HFFc6 (cell line): ENCODE results near the gene ZSCAN21. TPM values are rescaled to one million over a fixed set of nuclear protein-coding genes. Genes with fewer than 3 reads are reported as not detected.

Source experiments
- DNase-seq: peaks from one replicate; pipeline ENCODE4 v3.0.0-alpha.2; 2018
- H3K27ac Mint-ChIP-seq: 2 replicates; pipeline ENCODE4 v1.8.0; 2020; ENCODE audit warnings: mild to moderate bottlenecking, mixed read lengths
- H3K27me3 Mint-ChIP-seq: 2 replicates; pipeline ENCODE4 v1.8.0; 2021; ENCODE audit warnings: mild to moderate bottlenecking, moderate library complexity, mixed read lengths; ENCODE audit not compliant: insufficient read depth
- H3K36me3 Mint-ChIP-seq: 2 replicates; pipeline ENCODE4 v1.8.0; 2021; ENCODE audit warnings: low read depth, mixed read lengths
- H3K4me1 Mint-ChIP-seq: 2 replicates; pipeline ENCODE4 v1.8.0; 2020; ENCODE audit warnings: low read depth, mixed read lengths
- H3K4me3 Mint-ChIP-seq: 2 replicates; pipeline ENCODE4 v1.8.0; 2020; ENCODE audit warnings: mild to moderate bottlenecking, moderate library complexity, mixed read lengths
- H3K9me3 Mint-ChIP-seq: 2 replicates; pipeline ENCODE4 v1.8.0; 2020; ENCODE audit warnings: mild to moderate bottlenecking, mixed read lengths
- CTCF ChIP-seq: fragments of 200-600 bp; sonication (generic); IDR thresholded peaks from 2 replicates; pipeline ENCODE4 v1.5.0; 2021; ENCODE audit warnings: antibody characterized with exemption, mild to moderate bottlenecking
- total RNA-seq, 6 experiments: library from RNA; stranded (reverse); fragmentation: NEBNext Ultra II Directional; extraction: Animal tissue kit (Norgen Biotek cat#: 25700); gene quantifications; 2 replicates in 1 of 6; 3 replicates in 5 of 6; pipeline ENCODE4 v1.2.3, GENCODE V29; 2021

The ZSCAN21 gene
- total RNA-seq, 6 experiments from 2014 or later, result 8.2 to 9.8 (median 9.2) TPM

- Mint-ChIP-seq H3K4me1 (peaks cover 28% of the 10 kb centered on the region), H3K27me3 (no peaks in the 10 kb centered on the region; the same call in 1 of the 2 replicates), H3K9me3 (no peaks in the 10 kb centered on the region), H3K27ac (no peak overlapping the region), H3K4me3 (no peak overlapping the region), H3K36me3 (no peaks in the 10 kb centered on the region)
- no peak for DNase-seq
- TF ChIP-seq CTCF, result no peak
Observed at GRCh38 chr7:100044718-100045117, 4.9 kb upstream of the ZSCAN21 start.

GRCh38 chr7:100048680-100049079 is 894 bp upstream of the ZSCAN21 start:
- Mint-ChIP-seq H3K27ac (peak overlapping the region; percentile 34), H3K4me3 (peak overlapping the region; percentile 27; the same call in 1 of the 2 replicates)
- TF ChIP-seq CTCF, result no peak

GRCh38 chr7:100051611-100052010 is 2.0 kb downstream of the ZSCAN21 start:
- Mint-ChIP-seq H3K27ac (no peak overlapping the region; the same call in 1 of the 2 replicates), H3K4me1 (peaks cover 25% of the 10 kb centered on the region), H3K9me3 (no peaks in the 10 kb centered on the region), H3K36me3 (no peaks in the 10 kb centered on the region; the same call in 1 of the 2 replicates), H3K4me3 (peak overlapping the region; percentile 66), H3K27me3 (no peaks in the 10 kb centered on the region; the same call in 1 of the 2 replicates)
- no peak for TF ChIP-seq CTCF
- DNase-seq, result no peak

More at GRCh38 chr7:100048680-100049079, 894 bp upstream of the ZSCAN21 start:
- H3K36me3 Mint-ChIP-seq, result no peaks in the 10 kb centered on the region; the same call in 1 of the 2 replicates
- DNase-seq, result no peak
- no peaks in the 10 kb centered on the region for H3K9me3 Mint-ChIP-seq
- no peaks in the 10 kb centered on the region; the same call in 1 of the 2 replicates for H3K27me3 Mint-ChIP-seq
- peaks cover 25% of the 10 kb centered on the region for H3K4me1 Mint-ChIP-seq

- H3K9me3 Mint-ChIP-seq, result no peaks in the 10 kb centered on the region
- H3K27me3 Mint-ChIP-seq, result no peaks in the 10 kb centered on the region; the same call in 1 of the 2 replicates
- H3K27ac Mint-ChIP-seq, result no peak overlapping the region
- peak; percentile 68 for TF ChIP-seq CTCF
- peaks cover 25% of the 10 kb centered on the region for H3K4me1 Mint-ChIP-seq
- H3K4me3 Mint-ChIP-seq, result no peak overlapping the region
- H3K36me3 Mint-ChIP-seq, result no peaks in the 10 kb centered on the region; the same call in 1 of the 2 replicates
- peak; percentile 77 for DNase-seq
Observed at GRCh38 chr7:100053215-100053614, 3.6 kb downstream of the ZSCAN21 start.

GRCh38 chr7:100057006-100057405 is 7.4 kb downstream of the ZSCAN21 start:
- Mint-ChIP-seq H3K4me1 (no peaks in the 10 kb centered on the region), H3K27me3 (peaks cover 3% of the 10 kb centered on the region), H3K36me3 (peaks cover 13% of the 10 kb centered on the region), H3K9me3 (no peaks in the 10 kb centered on the region), H3K27ac (no peak overlapping the region), H3K4me3 (no peak overlapping the region)
- DNase-seq, result no peak
- TF ChIP-seq CTCF, result no peak
